GM18519 (cell line): ENCODE data around the gene COL26A1.
"Not testable (repeated sequence)": the region's sequence is repeated elsewhere in the genome, so short reads cannot be mapped to it uniquely, and the experiment has no call there.

Experiments
- ATAC-seq: cut with Tn5 transposase; IDR thresholded peaks from one replicate; pipeline ENCODE4 v1.9.1; 2021; ENCODE audit warnings: mild to moderate bottlenecking, moderate library complexity; ENCODE audit not compliant: unreplicated experiment, low FRiP score

Gene COL26A1

GRCh38 chr7:101399759-101400158 is 37.1 kb downstream of the COL26A1 start:
- no peak for ATAC-seq

- ATAC-seq = no peak
Measured at GRCh38 chr7:101400751-101401150, 38.1 kb downstream of the COL26A1 start.

- no peak for ATAC-seq
Measured at GRCh38 chr7:101401390-101402080, 38.9 kb downstream of the COL26A1 start.

GRCh38 chr7:101402081-101402779 is 39.6 kb downstream of the COL26A1 start:
- no peak for ATAC-seq

GRCh38 chr7:101402835-101403234 is 40.2 kb downstream of the COL26A1 start:
- no peak for ATAC-seq

GRCh38 chr7:101405474-101406067 is 42.9 kb downstream of the COL26A1 start:
- ATAC-seq = no peak

- ATAC-seq = no peak
Measured at GRCh38 chr7:101410743-101411507, 48.2 kb downstream of the COL26A1 start.

GRCh38 chr7:101411508-101411874 is 48.8 kb downstream of the COL26A1 start:
- ATAC-seq = no peak

GRCh38 chr7:101412976-101413375 is 50.3 kb downstream of the COL26A1 start:
- ATAC-seq = no peak

- ATAC-seq = no peak
Measured at GRCh38 chr7:101418694-101419093, 56.0 kb downstream of the COL26A1 start.

- no peak for ATAC-seq
Measured at GRCh38 chr7:101419831-101420230, 57.2 kb downstream of the COL26A1 start.

GRCh38 chr7:101420436-101420835 is 57.8 kb downstream of the COL26A1 start:
- ATAC-seq = no peak

GRCh38 chr7:101422356-101423195 is 59.9 kb downstream of the COL26A1 start:
- no peak for ATAC-seq

GRCh38 chr7:101426303-101427011 is 63.8 kb downstream of the COL26A1 start:
- no peak for ATAC-seq

- no peak for ATAC-seq
Measured at GRCh38 chr7:101428093-101428866, 65.6 kb downstream of the COL26A1 start.

- ATAC-seq = no peak
Measured at GRCh38 chr7:101432316-101432715, 69.6 kb downstream of the COL26A1 start.

GRCh38 chr7:101433688-101434087 is 71.0 kb downstream of the COL26A1 start:
- ATAC-seq = no peak

- not testable (repeated sequence) for ATAC-seq
Measured at GRCh38 chr7:101434155-101434554, 71.5 kb downstream of the COL26A1 start.
